Lower leg skin (tissue), 3 donors: ENCODE data around the gene KCNMA1.

Source experiments
- POLR2A ChIP-seq, 2 donors: fragments of 450-650 bp; IDR thresholded peaks; one replicate each; pipeline ENCODE4 v1.6.1; 2016 to 2017; ENCODE audit warnings: antibody characterized with exemption in 2 of 2, mild to moderate bottlenecking in 1 of 2, moderate library complexity in 1 of 2
- TF ChIP-seq, protein P1 (sequence below), 3 donors: fragments of 450-650 bp; IDR thresholded peaks; one replicate each; pipeline ENCODE4 v1.5.1; 2016; ENCODE audit warnings: antibody characterized with exemption in 3 of 3, mild to moderate bottlenecking in 3 of 3, moderate library complexity in 2 of 3

DNA sequence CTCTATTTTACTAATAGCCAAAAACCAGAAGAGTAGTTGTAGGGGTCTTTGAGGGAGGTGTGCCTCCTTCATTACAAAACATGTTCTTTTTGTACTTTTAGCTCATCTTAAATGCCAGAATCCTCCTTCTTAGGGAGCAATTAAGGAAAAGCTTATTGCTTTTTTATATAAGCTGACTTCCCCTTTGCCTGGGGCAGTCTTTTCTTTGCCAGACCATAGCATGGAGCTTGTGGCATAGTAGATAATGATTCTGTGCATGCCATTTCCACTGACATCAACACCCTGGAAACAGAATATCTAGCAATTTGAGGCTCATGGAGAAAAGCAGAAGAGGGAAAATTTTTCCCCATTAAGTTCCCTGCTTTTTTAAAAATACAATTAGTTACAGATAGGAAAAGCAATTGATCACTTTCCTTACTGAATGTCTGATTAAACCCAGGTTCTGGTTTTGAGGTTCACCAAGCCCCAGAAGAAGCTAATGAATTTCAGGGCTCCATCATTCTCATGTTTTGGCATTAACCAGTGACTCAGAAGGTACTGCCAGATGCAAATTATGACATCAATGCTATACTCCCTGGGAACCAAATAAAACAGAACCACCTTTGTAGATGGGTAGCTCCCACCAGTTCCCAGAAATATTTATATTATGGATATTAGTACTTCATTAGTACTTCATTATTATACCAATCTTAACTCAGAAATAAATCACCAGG lies 410.6 kb downstream of the KCNMA1 start:
- TF ChIP-seq, protein P1, sequence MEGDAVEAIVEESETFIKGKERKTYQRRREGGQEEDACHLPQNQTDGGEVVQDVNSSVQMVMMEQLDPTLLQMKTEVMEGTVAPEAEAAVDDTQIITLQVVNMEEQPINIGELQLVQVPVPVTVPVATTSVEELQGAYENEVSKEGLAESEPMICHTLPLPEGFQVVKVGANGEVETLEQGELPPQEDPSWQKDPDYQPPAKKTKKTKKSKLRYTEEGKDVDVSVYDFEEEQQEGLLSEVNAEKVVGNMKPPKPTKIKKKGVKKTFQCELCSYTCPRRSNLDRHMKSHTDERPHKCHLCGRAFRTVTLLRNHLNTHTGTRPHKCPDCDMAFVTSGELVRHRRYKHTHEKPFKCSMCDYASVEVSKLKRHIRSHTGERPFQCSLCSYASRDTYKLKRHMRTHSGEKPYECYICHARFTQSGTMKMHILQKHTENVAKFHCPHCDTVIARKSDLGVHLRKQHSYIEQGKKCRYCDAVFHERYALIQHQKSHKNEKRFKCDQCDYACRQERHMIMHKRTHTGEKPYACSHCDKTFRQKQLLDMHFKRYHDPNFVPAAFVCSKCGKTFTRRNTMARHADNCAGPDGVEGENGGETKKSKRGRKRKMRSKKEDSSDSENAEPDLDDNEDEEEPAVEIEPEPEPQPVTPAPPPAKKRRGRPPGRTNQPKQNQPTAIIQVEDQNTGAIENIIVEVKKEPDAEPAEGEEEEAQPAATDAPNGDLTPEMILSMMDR (IDR thresholded peaks at IDR 0.05), result no peak
- TF ChIP-seq POLR2A (IDR thresholded peaks at IDR 0.05), result no peak
